GM19468 (cell line): ENCODE data around the gene THBS1.

Experiments used
- ATAC-seq: cut with Tn5 transposase; IDR thresholded peaks from one replicate; pipeline ENCODE4 v1.9.1; 2021; ENCODE audit warnings: mild to moderate bottlenecking, moderate library complexity, moderate number of reproducible peaks; ENCODE audit not compliant: unreplicated experiment; ENCODE audit errors: extremely low read depth

THBS1 gene

GRCh38 chr15:39587731-39588530 is 7.1 kb downstream of the THBS1 start:
- ATAC-seq = no peak

DNA sequence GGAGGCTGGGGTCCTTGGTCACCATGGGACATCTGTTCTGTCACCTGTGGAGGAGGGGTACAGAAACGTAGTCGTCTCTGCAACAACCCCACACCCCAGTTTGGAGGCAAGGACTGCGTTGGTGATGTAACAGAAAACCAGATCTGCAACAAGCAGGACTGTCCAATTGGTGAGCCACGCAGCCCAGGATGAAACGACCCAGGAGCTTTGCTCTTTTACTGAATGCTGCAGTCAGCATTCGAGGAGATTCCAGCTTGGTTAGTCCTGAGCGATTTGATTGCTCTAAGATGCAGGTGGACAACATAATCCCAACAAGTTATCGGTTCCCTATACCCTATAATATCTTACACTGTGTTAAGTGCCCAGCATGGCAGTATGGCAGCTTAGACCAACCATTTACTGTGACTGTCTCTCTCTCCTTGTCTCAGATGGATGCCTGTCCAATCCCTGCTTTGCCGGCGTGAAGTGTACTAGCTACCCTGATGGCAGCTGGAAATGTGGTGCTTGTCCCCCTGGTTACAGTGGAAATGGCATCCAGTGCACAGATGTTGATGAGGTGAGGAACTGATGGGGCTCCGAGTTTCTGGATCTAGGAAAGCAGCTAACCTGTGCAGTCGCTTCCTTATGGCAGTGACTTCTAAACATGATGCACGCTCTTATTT is 7.8 kb downstream of the THBS1 start:
- no peak for ATAC-seq

- no peak for ATAC-seq
Measured at GRCh38 chr15:39589193-39589814, 8.4 kb downstream of the THBS1 start.

DNA sequence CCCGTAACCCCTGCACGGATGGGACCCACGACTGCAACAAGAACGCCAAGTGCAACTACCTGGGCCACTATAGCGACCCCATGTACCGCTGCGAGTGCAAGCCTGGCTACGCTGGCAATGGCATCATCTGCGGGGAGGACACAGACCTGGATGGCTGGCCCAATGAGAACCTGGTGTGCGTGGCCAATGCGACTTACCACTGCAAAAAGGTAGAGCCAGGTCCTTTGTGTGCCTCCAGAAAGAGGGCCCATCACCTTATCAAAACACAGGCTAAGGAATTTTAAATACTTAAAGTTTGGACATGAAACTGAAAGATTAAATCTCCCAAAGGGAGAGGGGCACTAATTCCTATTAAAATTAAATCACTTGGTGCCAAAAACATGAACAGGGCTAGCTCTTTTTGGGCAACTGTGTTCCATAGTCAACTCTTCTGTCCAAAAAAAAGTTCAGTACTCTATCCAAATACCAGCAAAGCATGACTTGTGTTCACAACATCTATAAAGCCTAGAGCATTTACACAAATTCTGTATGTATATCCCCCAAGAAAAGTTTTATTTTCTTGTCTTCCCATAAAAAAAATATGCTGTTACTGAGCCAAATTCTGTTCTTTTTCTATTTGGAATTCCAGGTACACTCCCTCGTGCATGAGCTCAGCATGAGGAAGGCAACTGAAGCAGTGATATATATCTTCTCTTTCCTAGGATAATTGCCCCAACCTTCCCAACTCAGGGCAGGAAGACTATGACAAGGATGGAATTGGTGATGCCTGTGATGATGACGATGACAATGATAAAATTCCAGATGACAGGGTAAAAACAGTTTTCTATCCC is 9.2 kb downstream of the THBS1 start:
- no peak for ATAC-seq

DNA sequence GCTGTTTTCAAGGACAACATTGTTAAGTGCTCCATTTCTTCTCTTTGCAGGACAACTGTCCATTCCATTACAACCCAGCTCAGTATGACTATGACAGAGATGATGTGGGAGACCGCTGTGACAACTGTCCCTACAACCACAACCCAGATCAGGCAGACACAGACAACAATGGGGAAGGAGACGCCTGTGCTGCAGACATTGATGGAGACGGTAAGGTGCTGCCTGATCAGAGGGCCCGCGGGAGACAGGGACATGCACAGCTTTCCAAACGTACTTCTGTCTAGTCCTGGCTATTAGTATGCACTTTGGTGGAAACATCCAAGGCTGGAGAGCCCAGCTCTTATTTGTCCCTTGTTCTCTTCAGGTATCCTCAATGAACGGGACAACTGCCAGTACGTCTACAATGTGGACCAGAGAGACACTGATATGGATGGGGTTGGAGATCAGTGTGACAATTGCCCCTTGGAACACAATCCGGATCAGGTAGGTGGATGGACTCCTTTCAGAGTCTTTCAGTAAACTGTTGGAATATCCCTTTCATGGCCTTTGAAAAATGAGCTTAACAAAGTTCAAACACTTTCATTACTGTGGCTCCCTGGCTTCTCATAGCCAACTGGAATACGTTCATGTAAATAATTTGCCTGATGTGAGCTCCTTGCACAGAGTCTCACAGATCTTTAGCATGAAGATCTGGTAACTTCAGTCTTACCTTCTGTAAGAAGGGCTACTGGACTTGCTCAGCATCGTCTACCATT is 10.4 kb downstream of the THBS1 start:
- ATAC-seq = no peak

GRCh38 chr15:39591896-39592315 is 11.0 kb downstream of the THBS1 start:
- ATAC-seq = no peak

DNA sequence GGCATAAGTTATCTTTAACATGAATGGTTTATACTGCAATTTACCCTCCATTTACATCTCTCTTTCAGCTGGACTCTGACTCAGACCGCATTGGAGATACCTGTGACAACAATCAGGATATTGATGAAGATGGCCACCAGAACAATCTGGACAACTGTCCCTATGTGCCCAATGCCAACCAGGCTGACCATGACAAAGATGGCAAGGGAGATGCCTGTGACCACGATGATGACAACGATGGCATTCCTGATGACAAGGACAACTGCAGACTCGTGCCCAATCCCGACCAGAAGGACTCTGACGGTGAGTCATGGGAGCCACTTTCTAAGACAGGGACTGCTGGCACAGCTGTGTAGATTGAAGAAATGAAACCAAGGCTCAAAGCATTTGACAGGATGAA is 11.6 kb downstream of the THBS1 start:
- ATAC-seq = no peak

DNA sequence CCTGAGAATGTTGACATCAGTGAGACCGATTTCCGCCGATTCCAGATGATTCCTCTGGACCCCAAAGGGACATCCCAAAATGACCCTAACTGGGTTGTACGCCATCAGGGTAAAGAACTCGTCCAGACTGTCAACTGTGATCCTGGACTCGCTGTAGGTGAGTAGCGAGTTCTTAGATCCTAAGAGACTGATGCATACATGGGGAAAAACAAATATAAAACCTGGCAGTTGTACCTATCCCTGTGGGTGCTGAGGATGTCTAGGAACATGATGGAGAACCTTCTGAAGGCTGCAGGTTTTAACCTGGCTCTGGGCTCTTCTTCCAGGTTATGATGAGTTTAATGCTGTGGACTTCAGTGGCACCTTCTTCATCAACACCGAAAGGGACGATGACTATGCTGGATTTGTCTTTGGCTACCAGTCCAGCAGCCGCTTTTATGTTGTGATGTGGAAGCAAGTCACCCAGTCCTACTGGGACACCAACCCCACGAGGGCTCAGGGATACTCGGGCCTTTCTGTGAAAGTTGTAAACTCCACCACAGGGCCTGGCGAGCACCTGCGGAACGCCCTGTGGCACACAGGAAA is 12.3 kb downstream of the THBS1 start:
- no peak for ATAC-seq

GRCh38 chr15:39593656-39594445 is 13.0 kb downstream of the THBS1 start:
- ATAC-seq = no peak

GRCh38 chr15:39594446-39595337 is 13.8 kb downstream of the THBS1 start:
- no peak for ATAC-seq

GRCh38 chr15:39595338-39596221 is 14.7 kb downstream of the THBS1 start:
- ATAC-seq = no peak

DNA sequence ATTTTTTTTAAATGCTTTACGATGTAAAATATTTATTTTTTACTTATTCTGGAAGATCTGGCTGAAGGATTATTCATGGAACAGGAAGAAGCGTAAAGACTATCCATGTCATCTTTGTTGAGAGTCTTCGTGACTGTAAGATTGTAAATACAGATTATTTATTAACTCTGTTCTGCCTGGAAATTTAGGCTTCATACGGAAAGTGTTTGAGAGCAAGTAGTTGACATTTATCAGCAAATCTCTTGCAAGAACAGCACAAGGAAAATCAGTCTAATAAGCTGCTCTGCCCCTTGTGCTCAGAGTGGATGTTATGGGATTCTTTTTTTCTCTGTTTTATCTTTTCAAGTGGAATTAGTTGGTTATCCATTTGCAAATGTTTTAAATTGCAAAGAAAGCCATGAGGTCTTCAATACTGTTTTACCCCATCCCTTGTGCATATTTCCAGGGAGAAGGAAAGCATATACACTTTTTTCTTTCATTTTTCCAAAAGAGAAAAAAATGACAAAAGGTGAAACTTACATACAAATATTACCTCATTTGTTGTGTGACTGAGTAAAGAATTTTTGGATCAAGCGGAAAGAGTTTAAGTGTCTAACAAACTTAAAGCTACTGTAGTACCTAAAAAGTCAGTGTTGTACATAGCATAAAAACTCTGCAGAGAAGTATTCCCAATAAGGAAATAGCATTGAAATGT is 15.6 kb downstream of the THBS1 start:
- ATAC-seq = no peak

DNA sequence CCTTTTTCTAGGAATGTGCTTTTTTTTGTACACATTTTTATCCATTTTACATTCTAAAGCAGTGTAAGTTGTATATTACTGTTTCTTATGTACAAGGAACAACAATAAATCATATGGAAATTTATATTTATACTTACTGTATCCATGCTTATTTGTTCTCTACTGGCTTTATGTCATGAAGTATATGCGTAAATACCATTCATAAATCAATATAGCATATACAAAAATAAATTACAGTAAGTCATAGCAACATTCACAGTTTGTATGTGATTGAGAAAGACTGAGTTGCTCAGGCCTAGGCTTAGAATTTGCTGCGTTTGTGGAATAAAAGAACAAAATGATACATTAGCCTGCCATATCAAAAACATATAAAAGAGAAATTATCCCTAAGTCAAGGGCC is 16.5 kb downstream of the THBS1 start:
- ATAC-seq = no peak

DNA sequence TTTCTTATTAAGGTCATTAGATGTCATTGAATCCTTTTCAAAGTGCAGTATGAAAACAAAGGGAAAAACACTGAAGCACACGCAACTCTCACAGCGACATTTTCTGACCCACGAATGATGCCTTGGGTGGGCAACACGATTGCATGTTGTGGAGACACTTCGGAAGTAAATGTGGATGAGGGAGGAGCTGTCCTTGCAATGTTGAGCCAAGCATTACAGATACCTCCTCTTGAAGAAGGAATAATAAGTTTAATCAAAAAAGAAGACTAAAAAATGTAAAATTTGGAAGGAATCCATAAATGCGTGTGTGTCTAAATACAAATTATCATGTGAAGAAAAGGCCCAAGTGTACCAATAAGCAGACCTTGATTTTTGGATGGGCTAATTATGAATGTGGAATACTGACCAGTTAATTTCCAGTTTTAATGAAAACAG is 16.9 kb downstream of the THBS1 start:
- ATAC-seq = no peak

DNA sequence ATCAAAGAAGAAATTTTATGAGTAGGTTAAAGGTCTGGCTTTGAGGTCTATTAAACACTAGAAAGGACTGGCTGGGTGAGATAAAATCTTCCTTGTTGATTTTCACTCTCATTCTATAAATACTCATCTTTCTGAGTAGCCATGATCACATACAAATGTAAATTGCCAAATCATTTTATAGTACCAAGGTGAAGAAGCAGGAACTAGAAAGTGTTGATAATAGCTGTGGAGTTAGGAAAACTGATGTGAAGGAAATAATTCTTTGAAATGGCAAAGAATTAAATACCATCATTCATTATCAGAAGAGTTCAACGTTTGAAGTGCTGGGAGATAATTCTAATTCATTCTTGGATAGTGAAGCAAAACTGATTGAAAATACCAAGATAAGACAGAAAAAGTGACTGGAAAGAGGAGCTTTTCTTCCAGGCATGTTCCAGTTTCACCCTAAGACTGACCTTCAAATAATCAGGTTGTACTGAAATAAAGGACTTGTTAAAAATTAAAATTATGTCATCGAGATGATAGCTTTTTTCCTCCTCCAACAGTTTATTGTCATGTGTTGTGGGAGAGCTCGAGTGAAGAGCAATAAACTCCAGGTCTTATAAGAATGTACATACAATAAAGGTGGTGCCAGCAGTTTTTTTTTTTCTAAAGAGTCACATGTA is 17.4 kb downstream of the THBS1 start:
- ATAC-seq = no peak
